Spleen (tissue), 7 donors: Measurements from ENCODE around the gene PRSS27.

Source experiments
- CTCF ChIP-seq, 11 experiments: fragments of 200-600 bp in 7 of 11; fragments of 450-650 bp in 4 of 11; sonication (generic) in 4 of 11; IDR thresholded peaks in 8 of 11; conservative IDR thresholded peaks in 3 of 11; 1 replicate in 7 of 11; 2 replicates in 4 of 11; pipeline versions ENCODE4 v1.4.0 to v1.8.0; 2016 to 2021; ENCODE audit warnings: antibody characterized with exemption in 11 of 11, inconsistent platforms in 4 of 11, mild to moderate bottlenecking in 1 of 11
- POLR2A ChIP-seq, 3 donors: fragments of 450-650 bp; IDR thresholded peaks; one replicate each; pipeline ENCODE4 v1.5.1; 2017; ENCODE audit warnings: antibody characterized with exemption in 3 of 3, mild to moderate bottlenecking in 1 of 3
- donor health status: DM: no; HTN: no; CAD: no; lungs with moderate emphysema.
- donor health status: DM: no; HTN: no; CAD: no.
- donor health status: DM: no; HTN: no; CAD: no.

- no peak for TF ChIP-seq CTCF (IDR thresholded peaks at IDR 0.05 in 8 of 11, conservative IDR thresholded peaks at IDR 0.05 in 3 of 11)
- TF ChIP-seq POLR2A (IDR thresholded peaks at IDR 0.05) = no peak
Observed at GRCh38 chr16:2737238-2737605, 17.2 kb upstream of the PRSS27 start.
